ENCODE measurements around the gene VNN1. TPM values are rescaled to one million over a fixed set of nuclear protein-coding genes. Genes with fewer than 3 reads are reported as not detected.
"Not testable (repeated sequence)": the region's sequence is repeated elsewhere in the genome, so short reads cannot be mapped to it uniquely, and the experiment has no call there.

Gene VNN1
- total and polyA plus RNA-seq, 4 donors = 2.2 to 64.9 (median 3.3) TPM

DNA sequence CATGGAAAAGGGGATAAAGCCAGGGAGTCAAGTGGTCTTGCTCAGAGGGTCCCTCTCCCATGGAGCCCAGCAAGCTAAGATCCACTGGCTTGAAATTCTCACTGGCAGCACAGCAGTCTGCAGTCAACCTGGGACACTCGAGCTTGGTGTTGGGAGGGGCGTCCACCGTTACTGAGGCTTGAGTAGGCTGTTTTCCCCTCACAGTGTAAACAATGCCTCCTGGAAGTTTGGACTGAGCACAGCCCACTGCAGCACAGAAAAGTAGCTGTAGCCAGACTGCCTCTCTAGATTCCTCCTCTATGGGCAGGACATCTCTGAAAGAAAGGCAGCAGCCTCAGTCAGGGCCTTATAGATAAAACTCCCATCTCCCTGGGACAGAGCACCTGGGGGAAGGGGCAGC is 78.6 kb downstream of the VNN1 start:
- not testable (repeated sequence) for H3K9me3 ChIP-seq (ENCODE audit: control insufficient read depth in 4 of 4, insufficient read depth in 3 of 4, low read length in 3 of 4); ATAC-seq (ENCODE audit: insufficient read depth, low FRiP score); DNase-seq; H3K9ac ChIP-seq (ENCODE audit: insufficient read depth in 1 of 2, low read length in 2 of 2); H3K4me1 ChIP-seq (ENCODE audit: control insufficient read depth in 5 of 5, insufficient read depth in 5 of 5, low read length in 5 of 5); H3K27ac ChIP-seq (ENCODE audit: low read depth in 1 of 2, low read length in 1 of 2); H3K36me3 ChIP-seq (ENCODE audit: control insufficient read depth in 4 of 4, insufficient read depth in 4 of 4, low read length in 4 of 4); H3K4me3 ChIP-seq; H3K27me3 ChIP-seq (ENCODE audit: control insufficient read depth in 3 of 3, insufficient read depth in 3 of 3, low read length in 2 of 3)
- WGBS, 2 donors = 42 to 64% methylated on average over 3 of the region's 3 CpGs

DNA sequence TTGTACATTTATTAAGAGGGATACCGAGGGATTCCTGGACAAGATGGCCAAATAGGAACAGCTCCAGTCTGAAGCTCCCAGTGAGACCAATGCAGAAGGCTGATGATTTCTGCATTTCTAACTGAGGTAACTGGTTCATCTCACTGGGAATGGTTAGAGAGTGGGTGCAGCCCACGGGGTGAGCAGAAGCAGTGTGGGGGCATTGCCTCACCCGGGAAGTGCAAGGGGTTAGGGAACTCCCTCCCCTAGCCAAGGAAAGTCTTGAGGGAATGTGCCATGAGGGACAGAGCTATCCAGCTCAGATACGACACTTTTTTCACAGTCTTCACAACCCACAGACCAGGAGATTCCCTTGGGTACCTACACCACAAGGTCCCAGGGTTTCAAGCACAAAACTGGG is 79.1 kb downstream of the VNN1 start:
- TF ChIP-seq, protein P1, sequence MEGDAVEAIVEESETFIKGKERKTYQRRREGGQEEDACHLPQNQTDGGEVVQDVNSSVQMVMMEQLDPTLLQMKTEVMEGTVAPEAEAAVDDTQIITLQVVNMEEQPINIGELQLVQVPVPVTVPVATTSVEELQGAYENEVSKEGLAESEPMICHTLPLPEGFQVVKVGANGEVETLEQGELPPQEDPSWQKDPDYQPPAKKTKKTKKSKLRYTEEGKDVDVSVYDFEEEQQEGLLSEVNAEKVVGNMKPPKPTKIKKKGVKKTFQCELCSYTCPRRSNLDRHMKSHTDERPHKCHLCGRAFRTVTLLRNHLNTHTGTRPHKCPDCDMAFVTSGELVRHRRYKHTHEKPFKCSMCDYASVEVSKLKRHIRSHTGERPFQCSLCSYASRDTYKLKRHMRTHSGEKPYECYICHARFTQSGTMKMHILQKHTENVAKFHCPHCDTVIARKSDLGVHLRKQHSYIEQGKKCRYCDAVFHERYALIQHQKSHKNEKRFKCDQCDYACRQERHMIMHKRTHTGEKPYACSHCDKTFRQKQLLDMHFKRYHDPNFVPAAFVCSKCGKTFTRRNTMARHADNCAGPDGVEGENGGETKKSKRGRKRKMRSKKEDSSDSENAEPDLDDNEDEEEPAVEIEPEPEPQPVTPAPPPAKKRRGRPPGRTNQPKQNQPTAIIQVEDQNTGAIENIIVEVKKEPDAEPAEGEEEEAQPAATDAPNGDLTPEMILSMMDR (IDR thresholded peaks at IDR 0.05; ENCODE audit: control extremely low read depth, extremely low read depth) = no peak
- DNase-seq (no peak), ATAC-seq (ENCODE audit: insufficient read depth, low FRiP score) (no peak)
- Histone ChIP-seq H3K9me3 (ENCODE audit: control insufficient read depth in 4 of 4, insufficient read depth in 3 of 4, low read length in 3 of 4) (no peaks in the 10 kb centered on the region), H3K9ac (ENCODE audit: insufficient read depth in 1 of 2, low read length in 2 of 2) (no peak overlapping the region), H3K4me3 (no peak overlapping the region), H3K4me1 (ENCODE audit: control insufficient read depth in 5 of 5, insufficient read depth in 5 of 5, low read length in 5 of 5) (no peaks in the 10 kb centered on the region), H3K36me3 (ENCODE audit: control insufficient read depth in 4 of 4, insufficient read depth in 4 of 4, low read length in 4 of 4) (no peaks in the 10 kb centered on the region), H3K27me3 (ENCODE audit: control insufficient read depth in 3 of 3, insufficient read depth in 3 of 3, low read length in 2 of 3) (no peaks in the 10 kb centered on the region), H3K27ac (ENCODE audit: low read depth in 1 of 2, low read length in 1 of 2) (no peak overlapping the region)
- 80 to 87% methylated on average over 4 of the region's 4 CpGs for WGBS, 2 donors

DNA sequence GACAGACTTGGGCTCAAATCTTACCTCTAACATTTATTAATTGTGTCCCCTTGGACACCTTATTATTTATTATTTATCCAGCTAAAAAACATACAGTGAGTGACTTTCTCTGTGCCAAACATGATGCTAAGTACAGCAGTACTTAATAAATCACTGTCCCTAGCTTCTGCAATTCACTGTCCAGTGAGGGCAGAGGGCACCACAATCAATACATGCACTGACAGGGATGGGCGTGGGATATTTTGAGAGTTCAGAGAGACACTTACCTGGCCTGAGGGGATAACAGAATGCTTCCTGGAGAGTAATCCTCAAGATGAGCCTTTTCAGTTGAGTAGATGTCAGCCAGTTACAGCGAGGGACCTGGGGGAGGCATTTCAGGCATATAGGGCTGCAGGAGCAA is 80.5 kb downstream of the VNN1 start:
- no peak for DNase-seq
- ATAC-seq (ENCODE audit: insufficient read depth, low FRiP score) = no peak
- TF ChIP-seq, protein P1 (IDR thresholded peaks at IDR 0.05; ENCODE audit: control extremely low read depth, extremely low read depth) = no peak
- H3K4me1 ChIP-seq (ENCODE audit: control insufficient read depth in 5 of 5, insufficient read depth in 5 of 5, low read length in 5 of 5) = no peaks in the 10 kb centered on the region
- H3K36me3 ChIP-seq (ENCODE audit: control insufficient read depth in 4 of 4, insufficient read depth in 4 of 4, low read length in 4 of 4) = no peaks in the 10 kb centered on the region
- 86 to 88% methylated on average over 2 of the region's 2 CpGs for WGBS, 2 donors
- no peak overlapping the region for H3K27ac ChIP-seq (ENCODE audit: low read depth in 1 of 2, low read length in 1 of 2)
- H3K9ac ChIP-seq (ENCODE audit: insufficient read depth in 1 of 2, low read length in 2 of 2) = no peak overlapping the region
- no peaks in the 10 kb centered on the region for H3K9me3 ChIP-seq (ENCODE audit: control insufficient read depth in 4 of 4, insufficient read depth in 3 of 4, low read length in 3 of 4)
- no peaks in the 10 kb centered on the region for H3K27me3 ChIP-seq (ENCODE audit: control insufficient read depth in 3 of 3, insufficient read depth in 3 of 3, low read length in 2 of 3)
- no peak overlapping the region for H3K4me3 ChIP-seq

Other genes starting within 250 kb of the VNN1 start
- gene STX7, start 200.9 kb downstream of the VNN1 start, total RNA-seq = 10 to 100 TPM; 61.2 to 84.8 TPM
- gene STX7, start 200.9 kb downstream of the VNN1 start, polyA plus RNA-seq = 10 to 100 TPM; 14.8 to 39.3 TPM
- not detected for gene TAAR9, start 175.8 kb downstream of the VNN1 start, total RNA-seq
- gene TAAR9, start 175.8 kb downstream of the VNN1 start, polyA plus RNA-seq = not detected
- not detected for gene TAAR8, start 161.4 kb downstream of the VNN1 start, total RNA-seq
- gene TAAR8, start 161.4 kb downstream of the VNN1 start, polyA plus RNA-seq = not detected
- not detected for gene TAAR6, start 143.7 kb downstream of the VNN1 start, total RNA-seq
- not detected for gene TAAR6, start 143.7 kb downstream of the VNN1 start, polyA plus RNA-seq
- not detected for gene TAAR5, start 124.3 kb downstream of the VNN1 start, total RNA-seq
- gene TAAR5, start 124.3 kb downstream of the VNN1 start, polyA plus RNA-seq = not detected
- not detected for gene TAAR2, start 89.8 kb downstream of the VNN1 start, total RNA-seq
- not detected for gene TAAR2, start 89.8 kb downstream of the VNN1 start, polyA plus RNA-seq
- gene TAAR1, start 54.9 kb downstream of the VNN1 start, total RNA-seq = not detected
- under 1 TPM in 1 of 2 donors, not detected in 1; 0.06 TPM for gene TAAR1, start 54.9 kb downstream of the VNN1 start, polyA plus RNA-seq
- 10 to 100 TPM; 10.3 to 34.0 TPM for gene VNN2, start 43.8 kb upstream of the VNN1 start, total RNA-seq
- 10 to 100 TPM in 1 of 2 donors, 1 to 10 TPM in 1; 2.8 to 59.8 TPM for gene VNN2, start 43.8 kb upstream of the VNN1 start, polyA plus RNA-seq
- gene SLC18B1, start 84.6 kb upstream of the VNN1 start, total RNA-seq = 10 to 100 TPM; 10.2 to 20.9 TPM
- gene SLC18B1, start 84.6 kb upstream of the VNN1 start, polyA plus RNA-seq = 10 to 100 TPM in 1 of 2 donors, 1 to 10 TPM in 1; 5.6 to 10.5 TPM
- gene RPS12, start 100.5 kb upstream of the VNN1 start, total RNA-seq = 1,000 to 10,000 TPM; 1,097 to 1,219 TPM
- gene RPS12, start 100.5 kb upstream of the VNN1 start, polyA plus RNA-seq = 1,000 to 10,000 TPM; 1,920 to 2,487 TPM

All from lung (tissue), 12 donors.